ENCODE results near the gene PPP2R1A.

DNA sequence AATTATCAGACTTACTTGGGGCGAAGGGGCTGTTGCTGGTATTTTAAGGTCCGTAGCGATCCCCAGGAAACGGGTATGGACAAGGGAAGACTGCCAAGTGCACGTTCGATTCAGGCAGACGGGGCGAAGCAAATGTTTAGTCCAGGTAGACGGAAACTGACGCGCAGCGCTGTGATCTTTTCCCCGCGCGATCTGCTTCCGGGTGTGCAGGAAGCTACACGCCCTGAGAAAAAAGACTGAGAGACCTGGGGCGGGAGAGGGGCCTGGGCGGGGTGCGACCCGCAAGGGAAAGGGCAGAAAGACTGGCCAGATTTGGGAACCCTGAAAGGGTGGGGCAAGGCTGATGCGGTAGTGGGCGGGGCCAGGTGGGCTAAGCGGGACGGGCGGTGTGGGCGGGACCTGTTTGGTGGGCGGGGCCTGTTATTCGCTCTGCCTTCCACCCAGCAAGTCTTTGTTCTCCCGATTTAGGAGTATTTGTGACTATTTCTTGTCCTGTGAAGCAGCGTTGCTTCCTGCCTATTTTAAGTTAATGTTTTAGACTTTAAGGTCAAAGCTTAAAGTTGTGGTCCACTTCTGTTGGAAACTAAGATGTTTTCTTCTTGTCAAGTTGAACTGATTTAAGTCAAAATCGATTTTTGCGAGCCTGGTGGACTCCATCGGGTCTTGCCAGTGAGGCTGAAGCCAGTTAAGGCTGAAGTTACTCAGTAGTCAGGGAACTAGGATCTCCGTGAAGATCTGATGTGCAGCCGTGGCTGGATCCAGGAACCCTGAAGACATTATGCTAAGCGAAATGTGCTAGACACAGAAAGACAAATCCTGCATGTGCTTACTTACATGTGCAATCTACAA lies 18.3 kb upstream of the PPP2R1A start, which contains the start of gene ZNF836:
- TF ChIP-seq EZH2 (IDR thresholded peaks at IDR 0.05; ENCODE audit: borderline replicate concordance, low read length): no peak
- TF ChIP-seq, protein P1, sequence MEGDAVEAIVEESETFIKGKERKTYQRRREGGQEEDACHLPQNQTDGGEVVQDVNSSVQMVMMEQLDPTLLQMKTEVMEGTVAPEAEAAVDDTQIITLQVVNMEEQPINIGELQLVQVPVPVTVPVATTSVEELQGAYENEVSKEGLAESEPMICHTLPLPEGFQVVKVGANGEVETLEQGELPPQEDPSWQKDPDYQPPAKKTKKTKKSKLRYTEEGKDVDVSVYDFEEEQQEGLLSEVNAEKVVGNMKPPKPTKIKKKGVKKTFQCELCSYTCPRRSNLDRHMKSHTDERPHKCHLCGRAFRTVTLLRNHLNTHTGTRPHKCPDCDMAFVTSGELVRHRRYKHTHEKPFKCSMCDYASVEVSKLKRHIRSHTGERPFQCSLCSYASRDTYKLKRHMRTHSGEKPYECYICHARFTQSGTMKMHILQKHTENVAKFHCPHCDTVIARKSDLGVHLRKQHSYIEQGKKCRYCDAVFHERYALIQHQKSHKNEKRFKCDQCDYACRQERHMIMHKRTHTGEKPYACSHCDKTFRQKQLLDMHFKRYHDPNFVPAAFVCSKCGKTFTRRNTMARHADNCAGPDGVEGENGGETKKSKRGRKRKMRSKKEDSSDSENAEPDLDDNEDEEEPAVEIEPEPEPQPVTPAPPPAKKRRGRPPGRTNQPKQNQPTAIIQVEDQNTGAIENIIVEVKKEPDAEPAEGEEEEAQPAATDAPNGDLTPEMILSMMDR (IDR thresholded peaks at IDR 0.05; ENCODE audit: low read length): no peak

Measured in OCI-LY1 (cell line).